NCI-H2227 (cell line): ENCODE measurements around the gene SETD2.

Experiments
- DNase-seq: peaks from one replicate; lab custom pipeline; 2025; ENCODE audit not compliant: unreplicated experiment; lab: John Stamatoyannopoulos, UW

The SETD2 gene

DNA sequence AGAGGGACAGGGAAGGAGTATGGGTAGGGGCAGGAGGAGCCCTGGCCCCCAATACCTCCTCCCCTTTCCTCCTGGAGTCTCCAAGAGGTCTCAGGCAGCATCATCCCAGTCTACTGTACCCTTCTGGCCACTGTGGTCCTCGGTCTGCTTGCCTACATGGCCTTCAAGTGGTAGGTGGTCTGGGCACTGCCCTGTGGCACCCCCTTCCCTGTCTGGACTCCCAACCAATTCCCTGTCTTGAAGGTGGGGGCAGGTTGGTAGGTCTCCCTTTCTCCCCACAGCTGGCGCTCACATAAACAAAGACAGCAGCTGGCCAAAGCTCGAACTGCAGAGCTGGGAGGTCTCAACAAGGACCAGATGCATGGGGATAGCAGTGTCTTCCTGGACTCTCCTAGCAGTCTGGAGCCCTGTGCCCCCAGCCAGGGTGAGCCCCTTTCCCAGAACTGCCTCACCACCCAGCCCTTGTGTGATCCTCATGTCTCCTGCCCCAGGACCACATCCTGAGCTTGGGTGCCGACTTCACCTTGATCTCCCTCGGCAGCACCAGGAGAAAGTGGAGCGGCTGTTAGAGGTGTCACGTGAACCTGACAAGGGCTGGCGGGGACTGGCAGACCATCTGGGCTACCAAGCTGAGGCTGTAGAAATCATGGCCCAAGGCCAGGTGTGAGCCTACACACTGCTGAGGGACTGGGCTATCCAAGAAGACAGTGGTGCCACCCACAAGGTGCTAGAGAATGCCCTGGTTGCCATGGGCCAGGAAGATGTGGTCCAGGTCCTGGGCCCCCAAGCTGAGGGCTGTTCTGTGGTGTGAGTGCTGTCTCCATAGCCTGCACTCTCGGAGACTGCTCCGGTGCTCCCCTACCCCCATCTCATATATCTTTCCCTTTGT, 151.3 kb downstream of the SETD2 start:
- no peak for DNase-seq

GRCh38 chr3:47011371-47011770, 152.5 kb downstream of the SETD2 start:
- DNase-seq, result no peak

- DNase-seq, result no peak
Observed at GRCh38 chr3:47010910-47011309, 153.0 kb downstream of the SETD2 start.

DNA sequence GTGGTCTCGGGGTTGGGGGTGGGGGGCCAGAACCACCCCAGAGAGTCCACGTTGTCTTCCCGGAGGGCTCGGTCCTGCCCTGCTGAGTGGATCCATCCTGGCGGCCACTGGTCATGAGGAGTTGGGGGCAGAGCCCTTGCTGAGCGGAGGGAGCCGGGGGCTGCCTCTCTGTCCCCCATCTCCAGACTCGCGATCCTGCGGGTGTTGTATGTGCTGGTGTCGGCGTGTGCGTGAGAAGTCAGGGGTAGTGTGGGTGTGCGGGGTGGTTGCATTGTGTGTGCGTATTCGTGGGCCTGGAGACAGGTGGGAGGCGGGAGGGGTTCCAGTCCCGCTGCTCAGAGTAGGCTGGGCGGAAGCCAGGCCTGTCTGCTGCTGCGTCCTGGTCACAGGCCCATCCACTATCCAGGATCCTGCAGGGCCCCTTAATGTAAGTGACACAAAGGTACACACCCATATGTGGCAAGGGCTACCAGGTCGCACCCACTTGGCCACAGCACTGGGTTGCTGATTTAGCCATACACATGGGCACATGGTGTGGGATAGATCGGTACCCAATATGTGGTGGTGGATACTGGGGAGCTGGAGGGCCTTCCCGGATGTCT, 153.7 kb downstream of the SETD2 start:
- DNase-seq, result no peak

GRCh38 chr3:47009225-47010110, 154.4 kb downstream of the SETD2 start:
- DNase-seq, result no peak

DNA sequence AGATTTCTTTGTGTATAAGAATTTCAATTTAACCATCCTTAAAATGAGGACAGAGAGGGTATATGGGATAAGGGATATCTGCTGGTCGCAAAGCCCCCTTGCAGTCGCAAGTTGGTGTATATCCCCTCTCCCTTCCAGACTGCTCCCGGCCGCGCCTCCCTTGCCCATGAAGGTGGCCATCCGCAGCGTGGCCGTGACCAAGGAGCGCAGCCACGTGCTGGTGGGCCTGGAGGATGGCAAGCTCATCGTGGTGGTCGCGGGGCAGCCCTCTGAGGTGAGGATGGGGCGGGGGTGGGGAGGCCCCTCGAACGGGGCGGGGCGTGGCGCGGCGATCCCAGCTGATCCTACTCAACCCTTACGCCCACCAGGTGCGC, 155.1 kb downstream of the SETD2 start:
- no peak for DNase-seq

DNA sequence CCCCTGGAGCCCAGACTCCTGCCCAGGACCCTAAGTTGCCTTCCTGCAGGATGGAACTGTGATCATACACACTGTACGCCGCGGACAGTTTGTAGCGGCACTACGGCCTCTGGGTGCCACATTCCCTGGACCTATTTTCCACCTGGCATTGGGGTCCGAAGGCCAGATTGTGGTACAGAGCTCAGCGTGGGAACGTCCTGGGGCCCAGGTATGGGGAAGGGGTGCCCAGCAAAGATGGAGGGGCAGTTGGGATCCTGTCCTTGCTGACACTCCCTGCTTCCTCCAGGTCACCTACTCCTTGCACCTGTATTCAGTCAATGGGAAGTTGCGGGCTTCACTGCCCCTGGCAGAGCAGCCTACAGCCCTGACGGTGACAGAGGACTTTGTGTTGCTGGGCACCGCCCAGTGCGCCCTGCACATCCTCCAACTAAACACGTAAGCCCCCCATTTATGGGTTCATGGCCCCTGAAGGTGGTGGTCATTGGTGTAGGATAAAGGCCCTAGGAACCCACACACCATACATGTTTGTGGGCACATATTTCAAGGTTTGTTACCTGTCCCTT, 155.6 kb downstream of the SETD2 start:
- DNase-seq, result no peak

DNA sequence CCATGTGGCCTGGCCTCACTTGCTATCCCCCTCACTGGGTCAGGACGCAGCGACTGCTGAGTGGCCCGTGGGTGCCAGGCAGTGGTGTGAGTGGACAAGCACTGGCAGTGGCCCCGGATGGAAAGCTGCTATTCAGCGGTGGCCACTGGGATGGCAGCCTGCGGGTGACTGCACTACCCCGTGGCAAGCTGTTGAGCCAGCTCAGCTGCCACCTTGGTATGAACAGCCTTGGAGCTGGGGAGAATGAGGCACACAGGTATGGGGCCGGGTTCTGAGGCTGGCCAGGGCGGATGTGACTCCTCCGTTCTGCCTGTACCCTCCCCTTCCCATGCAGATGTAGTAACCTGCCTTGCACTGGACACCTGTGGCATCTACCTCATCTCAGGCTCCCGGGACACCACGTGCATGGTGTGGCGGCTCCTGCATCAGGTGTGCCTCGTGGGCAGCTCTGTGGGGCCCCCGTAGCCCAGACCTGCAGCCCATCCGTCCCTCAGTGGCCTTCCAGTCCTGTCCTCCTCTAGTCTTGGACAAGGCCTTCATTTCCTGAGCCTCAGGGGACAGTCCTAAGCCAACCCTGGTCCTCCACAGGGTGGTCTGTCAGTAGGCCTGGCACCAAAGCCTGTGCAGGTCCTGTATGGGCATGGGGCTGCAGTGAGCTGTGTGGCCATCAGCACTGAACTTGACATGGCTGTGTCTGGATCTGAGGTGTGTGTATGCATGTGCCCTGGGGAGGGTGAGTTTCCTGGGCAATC, 156.3 kb downstream of the SETD2 start:
- DNase-seq, result no peak

DNA sequence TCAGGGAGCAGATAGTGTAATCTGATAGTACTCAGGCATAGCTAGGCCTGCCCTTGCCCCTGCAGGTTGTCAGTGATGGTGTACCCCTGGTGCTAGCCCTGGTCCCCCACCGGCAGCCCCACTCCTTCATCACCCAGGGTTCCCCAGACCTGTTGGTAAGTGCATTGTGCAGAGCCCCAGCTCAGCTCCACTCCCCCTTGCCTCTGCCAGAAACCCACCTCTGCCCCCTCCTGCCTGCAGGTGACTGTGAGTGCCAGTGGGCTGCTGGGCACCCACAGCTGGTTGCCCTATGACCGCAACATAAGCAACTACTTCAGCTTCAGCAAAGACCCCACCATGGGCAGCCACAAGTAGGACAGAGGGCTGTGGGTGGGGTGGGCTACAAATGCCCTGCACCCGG, 156.9 kb downstream of the SETD2 start:
- no peak for DNase-seq

GRCh38 chr3:47006145-47006651, 157.7 kb downstream of the SETD2 start:
- DNase-seq, result no peak

GRCh38 chr3:47005212-47006144, 158.4 kb downstream of the SETD2 start:
- DNase-seq, result no peak

- DNase-seq, result no peak
Observed at GRCh38 chr3:47004369-47005211, 159.3 kb downstream of the SETD2 start.

DNA sequence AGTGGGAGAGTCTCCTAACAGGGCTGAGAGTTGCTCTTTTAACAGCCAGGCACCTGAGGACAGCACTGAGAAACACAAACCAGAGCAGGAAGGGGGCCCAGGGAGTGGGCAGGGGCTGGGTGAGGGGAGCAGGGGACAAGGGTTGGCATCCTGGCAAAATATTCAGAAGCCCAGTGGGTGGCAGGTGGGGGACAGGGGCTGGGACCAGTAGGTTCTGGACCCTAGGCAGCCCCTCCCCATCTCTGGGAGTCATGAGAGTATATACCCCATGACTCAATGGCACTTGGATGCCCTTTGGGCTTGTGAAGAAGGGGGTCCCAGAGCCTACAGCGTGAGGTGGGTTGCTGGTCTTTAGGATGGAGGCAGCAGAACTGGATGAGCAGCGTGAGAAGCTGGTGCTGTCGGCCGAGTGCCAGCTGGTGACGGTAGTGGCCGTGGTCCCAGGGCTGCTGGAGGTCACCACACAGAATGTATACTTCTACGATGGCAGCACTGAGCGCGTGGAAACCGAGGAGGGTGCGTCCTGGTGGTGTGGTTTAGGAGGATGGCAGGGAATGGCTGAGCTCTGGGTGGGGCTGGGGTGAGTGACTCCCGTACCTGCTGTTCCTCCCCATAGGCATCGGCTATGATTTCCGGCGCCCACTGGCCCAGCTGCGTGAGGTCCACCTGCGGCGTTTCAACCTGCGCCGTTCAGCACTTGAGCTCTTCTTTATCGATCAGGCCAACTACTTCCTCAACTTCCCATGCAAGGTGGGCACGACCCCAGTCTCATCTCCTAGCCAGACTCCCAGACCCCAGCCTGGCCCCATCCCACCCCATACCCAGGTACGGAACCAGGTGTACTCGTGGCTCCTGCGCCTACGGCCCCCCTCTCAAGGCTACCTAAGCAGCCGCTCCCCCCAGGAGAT, 160.2 kb downstream of the SETD2 start:
- no peak for DNase-seq

GRCh38 chr3:47003056-47003410, 160.9 kb downstream of the SETD2 start:
- no peak for DNase-seq

DNA sequence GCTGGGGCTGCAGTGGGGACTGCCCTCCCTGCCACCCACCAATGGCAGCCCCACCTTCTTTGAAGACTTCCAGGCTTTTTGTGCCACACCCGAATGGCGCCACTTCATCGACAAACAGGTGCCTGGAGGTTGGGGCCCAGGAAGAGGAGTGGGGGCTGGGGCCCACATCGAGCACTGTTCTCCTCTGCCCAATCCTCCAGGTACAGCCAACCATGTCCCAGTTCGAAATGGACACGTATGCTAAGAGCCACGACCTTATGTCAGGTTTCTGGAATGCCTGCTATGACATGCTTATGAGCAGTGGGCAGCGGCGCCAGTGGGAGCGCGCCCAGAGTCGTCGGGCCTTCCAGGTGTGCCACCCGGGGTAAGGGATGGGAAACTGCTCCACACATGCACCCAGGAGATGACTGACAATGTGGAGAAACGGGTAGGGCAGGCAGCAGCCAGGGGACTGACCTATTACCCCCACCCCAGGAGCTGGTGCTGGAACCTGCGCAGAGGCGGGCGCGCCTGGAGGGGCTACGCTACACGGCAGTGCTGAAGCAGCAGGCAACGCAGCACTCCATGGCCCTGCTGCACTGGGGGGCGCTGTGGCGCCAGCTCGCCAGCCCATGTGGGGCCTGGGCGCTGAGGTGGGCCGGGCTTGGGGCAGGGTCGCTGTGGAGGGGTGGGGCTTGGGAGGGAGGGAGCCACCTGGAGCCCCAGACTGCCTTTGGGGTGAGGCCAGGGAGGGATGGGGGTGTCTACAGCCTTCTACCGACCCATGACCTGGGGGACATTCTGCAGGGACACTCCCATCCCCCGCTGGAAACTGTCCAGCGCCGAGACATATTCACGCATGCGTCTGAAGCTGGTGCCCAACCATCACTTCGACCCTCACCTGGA, 161.5 kb downstream of the SETD2 start:
- no peak for DNase-seq

DNA sequence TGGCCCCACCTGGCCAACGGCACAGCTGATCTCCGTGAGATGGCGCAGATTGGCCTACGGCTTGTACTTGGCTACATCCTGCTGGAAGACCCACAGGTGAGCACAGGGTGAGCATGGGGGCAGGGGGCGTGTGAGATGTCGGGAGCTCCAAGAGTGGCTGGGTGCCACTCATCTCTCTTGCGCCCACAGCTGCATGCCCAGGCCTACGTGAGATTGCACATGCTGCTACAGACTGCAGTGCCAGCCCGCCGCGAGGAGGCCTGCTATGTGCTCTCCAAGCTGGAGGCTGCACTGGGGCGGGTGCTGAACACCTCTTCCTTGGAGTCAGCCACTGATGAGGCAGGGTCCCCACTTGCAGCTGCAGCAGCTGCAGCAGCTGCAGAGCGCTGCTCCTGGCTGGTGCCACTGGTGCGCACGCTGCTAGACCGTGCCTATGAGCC, 162.2 kb downstream of the SETD2 start:
- no peak for DNase-seq
